LNCaP clone FGC (cell line): ENCODE data around the gene GET4.

Experiments
- DNase-seq: peaks from one replicate; pipeline ENCODE4 v3.0.0-alpha.2; 2011; ENCODE audit warnings: low read depth
- H3K4me3 ChIP-seq: 2 replicates; pipeline ENCODE4 v1.5.1; 2011; ENCODE audit warnings: mild to moderate bottlenecking, low read depth, low read length, control low read depth
- CTCF ChIP-seq: IDR thresholded peaks from 2 replicates; pipeline ENCODE4 v1.5.1; 2012; ENCODE audit warnings: mild to moderate bottlenecking; ENCODE audit not compliant: control insufficient read depth, insufficient read depth; ENCODE audit errors: extremely low read depth

The GET4 gene

GRCh38 chr7:931871-932650, 55.7 kb downstream of the GET4 start:
- DNase-seq = no peak
- no peak for TF ChIP-seq CTCF
- no peak overlapping the region for H3K4me3 ChIP-seq

GRCh38 chr7:932651-932975, 56.3 kb downstream of the GET4 start:
- DNase-seq = no peak
- H3K4me3 ChIP-seq = no peak overlapping the region
- no peak for TF ChIP-seq CTCF

GRCh38 chr7:934469-935163, 58.3 kb downstream of the GET4 start:
- no peak for DNase-seq
- no peak overlapping the region for H3K4me3 ChIP-seq
- no peak for TF ChIP-seq CTCF

- DNase-seq = no peak
- H3K4me3 ChIP-seq = no peak overlapping the region
Observed at GRCh38 chr7:935164-935873, 59.0 kb downstream of the GET4 start.

GRCh38 chr7:935874-936385, 59.6 kb downstream of the GET4 start:
- DNase-seq = no peak
- no peak overlapping the region for H3K4me3 ChIP-seq
- TF ChIP-seq CTCF = no peak

More at GRCh38 chr7:935164-935873, 59.0 kb downstream of the GET4 start:
- TF ChIP-seq CTCF = no peak

- no peak for DNase-seq
- TF ChIP-seq CTCF = no peak
- H3K4me3 ChIP-seq = no peak overlapping the region
Observed at GRCh38 chr7:936386-937054, 60.2 kb downstream of the GET4 start.
